Skeletal muscle satellite cell (primary cell): ENCODE data around the gene CDH23.

Source experiments
- H3K27me3 ChIP-seq: 2 replicates; pipeline ENCODE4 v1.7.0; 2013; ENCODE audit warnings: low read length; ENCODE audit not compliant: control insufficient read depth, insufficient read depth
- H3K36me3 ChIP-seq: 2 replicates; pipeline ENCODE4 v1.7.0; 2013; ENCODE audit warnings: mild to moderate bottlenecking, control low read depth, low read length; ENCODE audit not compliant: insufficient read depth
- H3K4me1 ChIP-seq: 2 replicates; pipeline ENCODE4 v1.7.0; 2013; ENCODE audit warnings: low read length; ENCODE audit not compliant: control insufficient read depth, insufficient read depth
- H3K4me2 ChIP-seq: 2 replicates; pipeline ENCODE4 v1.7.0; 2013; ENCODE audit warnings: mild to moderate bottlenecking, low read length
- H3K4me3 ChIP-seq: 2 replicates; pipeline ENCODE4 v1.7.0; 2013; ENCODE audit warnings: low read length
- H3K9ac ChIP-seq: 2 replicates; pipeline ENCODE4 v1.7.0; 2013; ENCODE audit warnings: mild to moderate bottlenecking, low read depth, low read length, moderate library complexity
- H3K9me3 ChIP-seq: replicated peaks from 2 replicates; pipeline ENCODE4 v1.7.0; 2013; ENCODE audit warnings: mild to moderate bottlenecking, control low read depth, low read length

CDH23 gene

GRCh38 chr10:71600849-71601248, 204.1 kb downstream of the CDH23 start:
- no peak overlapping the region for H3K4me2 ChIP-seq
- peaks cover 32% of the 10 kb centered on the region for H3K27me3 ChIP-seq
- H3K9me3 ChIP-seq, result no peaks in the 10 kb centered on the region
- H3K4me1 ChIP-seq, result peaks cover 16% of the 10 kb centered on the region
- H3K4me3 ChIP-seq, result no peak overlapping the region
- no peaks in the 10 kb centered on the region for H3K36me3 ChIP-seq
- no peak overlapping the region for H3K9ac ChIP-seq

GRCh38 chr10:71601273-71601672, 204.6 kb downstream of the CDH23 start:
- Histone ChIP-seq H3K9me3 (no peaks in the 10 kb centered on the region), H3K36me3 (no peaks in the 10 kb centered on the region), H3K4me2 (no peak overlapping the region), H3K4me3 (no peak overlapping the region), H3K27me3 (peaks cover 36% of the 10 kb centered on the region), H3K4me1 (peaks cover 16% of the 10 kb centered on the region), H3K9ac (no peak overlapping the region)

GRCh38 chr10:71603150-71603549, 206.4 kb downstream of the CDH23 start:
- no peak overlapping the region for H3K9ac ChIP-seq
- H3K4me1 ChIP-seq, result peaks cover 14% of the 10 kb centered on the region
- no peak overlapping the region for H3K4me3 ChIP-seq
- H3K9me3 ChIP-seq, result no peaks in the 10 kb centered on the region
- no peak overlapping the region for H3K4me2 ChIP-seq
- no peaks in the 10 kb centered on the region for H3K36me3 ChIP-seq
- H3K27me3 ChIP-seq, result peaks cover 46% of the 10 kb centered on the region

GRCh38 chr10:71603754-71604153, 207.0 kb downstream of the CDH23 start:
- H3K4me2 ChIP-seq, result no peak overlapping the region
- H3K27me3 ChIP-seq, result peaks cover 46% of the 10 kb centered on the region
- H3K4me3 ChIP-seq, result no peak overlapping the region
- peaks cover 8% of the 10 kb centered on the region for H3K4me1 ChIP-seq
- H3K9me3 ChIP-seq, result no peaks in the 10 kb centered on the region
- H3K36me3 ChIP-seq, result no peaks in the 10 kb centered on the region
- no peak overlapping the region for H3K9ac ChIP-seq

GRCh38 chr10:71604324-71605018, 207.8 kb downstream of the CDH23 start:
- Histone ChIP-seq H3K4me3 (no peak overlapping the region), H3K4me1 (peaks cover 7% of the 10 kb centered on the region)

GRCh38 chr10:71605263-71605962, 208.7 kb downstream of the CDH23 start:
- Histone ChIP-seq H3K36me3 (no peaks in the 10 kb centered on the region), H3K4me3 (no peak overlapping the region), H3K27me3 (peaks cover 56% of the 10 kb centered on the region), H3K9me3 (no peaks in the 10 kb centered on the region), H3K4me2 (no peak overlapping the region), H3K4me1 (peaks cover 7% of the 10 kb centered on the region), H3K9ac (no peak overlapping the region)

More at GRCh38 chr10:71604324-71605018, 207.8 kb downstream of the CDH23 start:
- Histone ChIP-seq H3K9me3 (no peaks in the 10 kb centered on the region), H3K4me2 (no peak overlapping the region), H3K9ac (no peak overlapping the region), H3K36me3 (no peaks in the 10 kb centered on the region), H3K27me3 (peaks cover 49% of the 10 kb centered on the region)

GRCh38 chr10:71606257-71607081, 209.7 kb downstream of the CDH23 start:
- H3K4me3 ChIP-seq, result no peak overlapping the region
- no peaks in the 10 kb centered on the region for H3K36me3 ChIP-seq
- H3K4me2 ChIP-seq, result no peak overlapping the region
- H3K9me3 ChIP-seq, result no peaks in the 10 kb centered on the region
- H3K9ac ChIP-seq, result no peak overlapping the region
- H3K27me3 ChIP-seq, result peaks cover 63% of the 10 kb centered on the region
- H3K4me1 ChIP-seq, result no peaks in the 10 kb centered on the region

- no peak overlapping the region for H3K4me2 ChIP-seq
- H3K27me3 ChIP-seq, result peaks cover 69% of the 10 kb centered on the region
- no peaks in the 10 kb centered on the region for H3K9me3 ChIP-seq
- no peaks in the 10 kb centered on the region for H3K36me3 ChIP-seq
- H3K4me3 ChIP-seq, result no peak overlapping the region
- H3K9ac ChIP-seq, result no peak overlapping the region
- no peaks in the 10 kb centered on the region for H3K4me1 ChIP-seq
Measured at GRCh38 chr10:71607082-71607443, 210.3 kb downstream of the CDH23 start.

GRCh38 chr10:71608819-71609768, 212.4 kb downstream of the CDH23 start:
- no peak overlapping the region for H3K4me2 ChIP-seq
- no peaks in the 10 kb centered on the region for H3K9me3 ChIP-seq
- H3K4me1 ChIP-seq, result peaks cover 3% of the 10 kb centered on the region
- no peak overlapping the region for H3K9ac ChIP-seq
- H3K4me3 ChIP-seq, result no peak overlapping the region
- peaks cover 73% of the 10 kb centered on the region for H3K27me3 ChIP-seq
- H3K36me3 ChIP-seq, result no peaks in the 10 kb centered on the region

- Histone ChIP-seq H3K4me2 (no peak overlapping the region), H3K4me3 (no peak overlapping the region), H3K36me3 (no peaks in the 10 kb centered on the region), H3K9me3 (no peaks in the 10 kb centered on the region), H3K9ac (no peak overlapping the region), H3K4me1 (peaks cover 3% of the 10 kb centered on the region), H3K27me3 (peaks cover 72% of the 10 kb centered on the region)
Measured at GRCh38 chr10:71610651-71611050, 213.9 kb downstream of the CDH23 start.

- Histone ChIP-seq H3K36me3 (no peaks in the 10 kb centered on the region), H3K9ac (no peak overlapping the region), H3K9me3 (no peaks in the 10 kb centered on the region), H3K4me1 (peaks cover 3% of the 10 kb centered on the region), H3K4me2 (no peak overlapping the region), H3K27me3 (peaks cover 70% of the 10 kb centered on the region), H3K4me3 (no peak overlapping the region)
Measured at GRCh38 chr10:71611131-71611530, 214.4 kb downstream of the CDH23 start.
